Vagina (tissue), 2 donors: ENCODE measurements around the gene FAM83C.
A peak's percentile ranks its signal among the peaks of the same experiment; 100 is the strongest.

Experiments used
- CTCF ChIP-seq, 3 experiments: fragments of 450-650 bp in 2 of 3; fragments of 200-600 bp in 1 of 3; sonication (generic) in 1 of 3; IDR thresholded peaks; one replicate each; pipeline ENCODE4 v1.5.1; 2017 to 2019; ENCODE audit warnings: antibody characterized with exemption in 3 of 3, mild to moderate bottlenecking in 2 of 3, moderate library complexity in 2 of 3
- POLR2A ChIP-seq, 2 donors: fragments of 450-650 bp; IDR thresholded peaks; one replicate each; pipeline ENCODE4 v1.6.1; 2017; ENCODE audit warnings: antibody characterized with exemption in 2 of 2, mild to moderate bottlenecking in 2 of 2, moderate library complexity in 2 of 2
- POLR2AphosphoS5 ChIP-seq, 2 donors: sonication (generic); formaldehyde crosslinking; IDR thresholded peaks; one replicate each; pipeline ENCODE4 v1.9.0; 2017; ENCODE audit warnings: antibody characterized with exemption in 2 of 2, mild to moderate bottlenecking in 2 of 2, low read depth in 1 of 2; ENCODE audit not compliant: insufficient read depth in 1 of 2

- no peak for TF ChIP-seq POLR2A (IDR thresholded peaks at IDR 0.05)
- peak in 1 of 2 donors; percentile 80 for TF ChIP-seq POLR2AphosphoS5 (IDR thresholded peaks at IDR 0.05; ENCODE audit: insufficient read depth in 1 of 2, low read depth in 1 of 2)
- TF ChIP-seq CTCF (IDR thresholded peaks at IDR 0.05), result no peak
Observed at GRCh38 chr20:35318502-35319157, 26.4 kb upstream of the FAM83C start.
